Caco-2 (cell line): ENCODE results near the gene POP7. TPM values are rescaled to one million over a fixed set of nuclear protein-coding genes. Genes with fewer than 3 reads are reported as not detected.
"Not testable (repeated sequence)": the region's sequence is repeated elsewhere in the genome, so short reads cannot be mapped to it uniquely, and the experiment has no call there.

Source experiments
- BruUV-seq: library from RNA; stranded (reverse); fragments of 400-500 nt; replicated peaks from 2 replicates; lab custom pipeline; 2021; lab: Mats Ljungman, UMichigan
- CTCF ChIA-PET: fragments of 300-600 bp; sonication (Branson Sonifier 250); formaldehyde crosslinking; loops from one replicate; lab custom pipeline; 2022; ENCODE audit warnings: antibody characterized with exemption; lab: Charles Lee
- POLR2A ChIA-PET: fragments of 300-600 bp; sonication (Branson Sonifier 250); formaldehyde crosslinking; loops from one replicate; lab custom pipeline; 2022; ENCODE audit warnings: antibody characterized with exemption; lab: Charles Lee
- DNase-seq, 2 experiments: peaks; one replicate each; pipeline versions ENCODE4 v3.0.0 to v3.0.0-alpha.2; 2020 to 2022
- H3K27me3 ChIP-seq: replicated peaks from 2 replicates; pipeline ENCODE4 v1.6.0; 2011; ENCODE audit warnings: low read length; ENCODE audit not compliant: control insufficient read depth, insufficient read depth
- H3K36me3 ChIP-seq: 2 replicates; pipeline ENCODE4 v1.5.1; 2011; ENCODE audit warnings: low read length; ENCODE audit not compliant: control insufficient read depth, insufficient read depth
- H3K4me1 ChIP-seq: fragments of 250-450 bp; sonication (Bioruptor Pico); 2 replicates; pipeline ENCODE4 v1.5.1; 2020; ENCODE audit warnings: mild to moderate bottlenecking
- H3K4me3 ChIP-seq: 2 replicates; pipeline ENCODE4 v1.5.1; 2011; ENCODE audit warnings: low read depth, mild to moderate bottlenecking, control low read depth, low read length
- H3K9me3 ChIP-seq: fragments of 250-450 bp; sonication (Bioruptor Pico); 2 replicates; pipeline ENCODE4 v1.5.1; 2020; ENCODE audit warnings: mild to moderate bottlenecking, moderate library complexity
- H3K27ac Mint-ChIP-seq: one replicate; pipeline ENCODE4 v1.8.0; 2022; ENCODE audit warnings: mixed read lengths; ENCODE audit not compliant: unreplicated experiment
- H3K27me3 Mint-ChIP-seq: one replicate; pipeline ENCODE4 v1.8.0; 2022; ENCODE audit warnings: mixed read lengths; ENCODE audit not compliant: insufficient read depth, unreplicated experiment
- H3K36me3 Mint-ChIP-seq: one replicate; pipeline ENCODE4 v1.8.0; 2022; ENCODE audit warnings: mild to moderate bottlenecking, mixed read lengths; ENCODE audit not compliant: insufficient read depth, unreplicated experiment
- H3K4me1 Mint-ChIP-seq: one replicate; pipeline ENCODE4 v1.8.0; 2022; ENCODE audit warnings: low read depth, mixed read lengths; ENCODE audit not compliant: unreplicated experiment
- H3K4me3 Mint-ChIP-seq: one replicate; pipeline ENCODE4 v1.8.0; 2022; ENCODE audit warnings: mild to moderate bottlenecking, moderate library complexity, mixed read lengths; ENCODE audit not compliant: unreplicated experiment
- H3K9me3 Mint-ChIP-seq: one replicate; pipeline ENCODE4 v1.8.0; 2022; ENCODE audit warnings: mixed read lengths; ENCODE audit not compliant: unreplicated experiment
- CTCF ChIP-seq, 2 experiments: fragments of 200-600 bp in 1 of 2; IDR thresholded peaks; 1 replicate in 1 of 2; 2 replicates in 1 of 2; pipeline versions ENCODE4 v1.5.1 to v1.8.0; 2011 to 2022; ENCODE audit warnings: antibody characterized with exemption in 1 of 2, control low read depth in 1 of 2, inconsistent platforms in 1 of 2, low read depth in 1 of 2, low read length in 1 of 2, mild to moderate bottlenecking in 1 of 2, moderate library complexity in 1 of 2; ENCODE audit not compliant: insufficient read depth in 1 of 2, severe bottlenecking in 1 of 2, unreplicated experiment in 1 of 2
- intact Hi-C: fragments of 100-400 bp; cut with micrococcal nuclease; formaldehyde crosslinking; loops from one replicate; pipeline ENCODE4 v1.10.0; 2022; ENCODE audit not compliant: unreplicated experiment
- total RNA-seq: library from RNA; stranded (reverse); gene quantifications from 2 replicates; pipeline ENCODE4 v1.2.3, GENCODE V29; 2022

The POP7 gene
- total RNA-seq, 1 experiment from 2014 or later, result 66.9 TPM

- H3K4me3 Mint-ChIP-seq, result no peak overlapping the region
- CTCF ChIA-PET, result no interaction called here
- no peak for DNase-seq
- peaks cover 7% of the 10 kb centered on the region for H3K36me3 Mint-ChIP-seq
- no TSS peak for BruUV-seq
- H3K36me3 ChIP-seq, result 0 out of 2 replicates have a peak, but pooled peaks cover 1% of the 10 kb centered on the region
- peaks cover 6% of the 10 kb centered on the region for H3K4me1 Mint-ChIP-seq
- no peak overlapping the region for H3K4me3 ChIP-seq
- no peaks in the 10 kb centered on the region for H3K9me3 Mint-ChIP-seq
- H3K27ac Mint-ChIP-seq, result no peak overlapping the region
- intact Hi-C loops, result no loop called here
- H3K27me3 Mint-ChIP-seq, result no peaks in the 10 kb centered on the region
- H3K9me3 ChIP-seq, result no peaks in the 10 kb centered on the region
- H3K27me3 ChIP-seq, result no peaks in the 10 kb centered on the region
- POLR2A ChIA-PET, result no interaction called here
- no peak for TF ChIP-seq CTCF (IDR thresholded peaks at IDR 0.05; ENCODE audit: insufficient read depth in 1 of 2, low read depth in 1 of 2, low read length in 1 of 2, severe bottlenecking in 1 of 2, unreplicated experiment in 1 of 2)
- H3K4me1 ChIP-seq, result peaks cover 23% of the 10 kb centered on the region
Measured at GRCh38 chr7:100711369-100711768, 5.4 kb downstream of the POP7 start.

- Mint-ChIP-seq H3K27ac (no peak overlapping the region), H3K4me3 (no peak overlapping the region), H3K36me3 (peaks cover 5% of the 10 kb centered on the region), H3K9me3 (peaks cover 20% of the 10 kb centered on the region), H3K27me3 (no peaks in the 10 kb centered on the region), H3K4me1 (peaks cover 7% of the 10 kb centered on the region)
- POLR2A ChIA-PET, result interaction anchor here (0.7 to 1.4 kb wide), 2 partner anchors 9 to 22 kb away, joined by 3 to 4 read pairs; no protein-coding TSS in a partner anchor
- H3K36me3 ChIP-seq, result no peaks in the 10 kb centered on the region
- no peak for TF ChIP-seq CTCF (IDR thresholded peaks at IDR 0.05; ENCODE audit: insufficient read depth in 1 of 2, low read depth in 1 of 2, low read length in 1 of 2, severe bottlenecking in 1 of 2, unreplicated experiment in 1 of 2)
- intact Hi-C loops, result no loop called here
- no peak overlapping the region for H3K4me3 ChIP-seq
- no peaks in the 10 kb centered on the region for H3K27me3 ChIP-seq
- H3K4me1 ChIP-seq, result peaks cover 16% of the 10 kb centered on the region
- peaks cover 8% of the 10 kb centered on the region; the same call in 1 of the 2 replicates for H3K9me3 ChIP-seq
- CTCF ChIA-PET, result interaction anchor here (1.1 to 2.3 kb wide), 2 partner anchors 9 to 10 kb away, joined by 3 to 10 read pairs; partner anchors contain the start of gene POP7
- BruUV-seq, result no TSS peak
- DNase-seq, result no peak
Measured at GRCh38 chr7:100714725-100715124, 8.8 kb downstream of the POP7 start.

GRCh38 chr7:100717073-100717472, 11.2 kb downstream of the POP7 start:
- BruUV-seq, H3K36me3 Mint-ChIP-seq, intact Hi-C loops, H3K4me3 Mint-ChIP-seq, H3K4me3 ChIP-seq, H3K27me3 Mint-ChIP-seq, H3K4me1 Mint-ChIP-seq, H3K27me3 ChIP-seq, H3K36me3 ChIP-seq, H3K9me3 ChIP-seq, DNase-seq, H3K27ac Mint-ChIP-seq: not testable (repeated sequence)
- H3K9me3 Mint-ChIP-seq, result peaks cover 20% of the 10 kb centered on the region
- H3K4me1 ChIP-seq, result peaks cover 25% of the 10 kb centered on the region
- ChIA-PET CTCF (interaction anchor here (1.0 kb wide), 1 partner anchor 11 kb away, joined by 3 read pairs; the partner anchor contains the start of gene POP7), POLR2A (interaction anchor here (0.6 kb wide), 1 partner anchor 159 kb away, joined by 6 read pairs; no protein-coding TSS in a partner anchor)
